Muscle layer of colon (tissue), 2 donors: Measurements from ENCODE around the gene PPM1G.
"Not testable (repeated sequence)": the region's sequence is repeated elsewhere in the genome, so short reads cannot be mapped to it uniquely, and the experiment has no call there.

Source experiments
- H3K27ac ChIP-seq: one replicate; pipeline ENCODE4 v1.7.0; 2013; ENCODE audit warnings: low read depth, mild to moderate bottlenecking, low read length, moderate library complexity
- H3K27me3 ChIP-seq, 2 donors: one replicate each; pipeline ENCODE4 v1.7.0; 2013; ENCODE audit warnings: low read length in 2 of 2, mild to moderate bottlenecking in 2 of 2; ENCODE audit not compliant: insufficient read depth in 2 of 2, control insufficient read depth in 1 of 2
- H3K36me3 ChIP-seq: one replicate; pipeline ENCODE4 v1.7.0; 2013; ENCODE audit warnings: mild to moderate bottlenecking, low read length; ENCODE audit not compliant: insufficient read depth
- H3K4me1 ChIP-seq: one replicate; pipeline ENCODE4 v1.7.0; 2013; ENCODE audit warnings: mild to moderate bottlenecking, low read length; ENCODE audit not compliant: insufficient read depth
- H3K4me3 ChIP-seq, 2 donors: one replicate each; pipeline ENCODE4 v1.7.0; 2013; ENCODE audit warnings: low read length in 2 of 2, low read depth in 1 of 2, mild to moderate bottlenecking in 1 of 2, moderate library complexity in 1 of 2
- H3K9ac ChIP-seq: one replicate; pipeline ENCODE4 v1.7.0; 2013; ENCODE audit warnings: low read length
- H3K9me3 ChIP-seq: one replicate; pipeline ENCODE4 v1.7.0; 2013; ENCODE audit warnings: mild to moderate bottlenecking, low read length
- donor health status: abdominal sarcoma.
- donor health status: Adenocarcinoma of cecum.

Gene PPM1G

DNA sequence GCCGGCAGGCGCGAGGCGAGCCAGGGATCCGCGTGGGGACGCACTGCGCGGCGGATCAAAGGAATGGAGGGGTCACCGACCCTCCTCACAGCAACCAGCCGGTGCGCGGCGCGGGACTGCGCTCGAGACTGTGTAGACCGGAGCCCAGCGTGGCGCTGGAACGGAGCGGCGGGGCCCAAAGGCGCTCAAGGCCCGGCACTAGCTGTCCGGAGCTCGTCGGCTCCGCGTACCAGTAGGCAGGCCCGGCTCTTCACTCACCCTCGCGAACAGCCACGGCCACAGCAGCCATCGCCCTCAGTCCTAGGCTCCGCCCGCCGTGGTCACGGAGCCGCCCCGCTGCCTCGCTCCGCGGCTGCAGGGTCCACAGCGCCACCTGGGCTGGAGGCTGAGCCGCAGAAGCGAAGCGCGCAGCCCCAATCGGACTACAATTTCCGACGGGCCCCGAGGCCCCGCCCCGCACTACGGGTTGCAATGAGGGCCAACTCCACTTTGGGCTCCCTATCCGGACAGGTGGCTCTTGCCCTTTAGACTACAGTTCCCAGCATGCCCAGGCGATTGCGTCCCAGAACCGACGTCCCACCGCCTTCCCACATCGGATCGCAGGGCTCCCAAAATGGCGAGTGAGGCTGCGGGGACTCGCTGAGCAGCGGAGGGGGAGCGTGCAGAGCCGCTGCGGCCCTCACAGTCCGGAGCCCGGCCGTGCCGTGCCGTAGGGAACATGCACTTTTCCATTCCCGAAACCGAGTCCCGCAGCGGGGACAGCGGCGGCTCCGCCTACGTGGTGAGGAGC lies 39.2 kb downstream of the PPM1G start, which contains the start of the genes EIF2B4 and SNX17:
Gene EIF2B4 (minus strand): TSS at position 313 of the 790 bp plus-strand sequence. CDS start 24 bp downstream, at position 289.
Gene SNX17 (plus strand): TSS at position 591 of the 790 bp plus-strand sequence. CDS start 128 bp downstream, at position 719.
- Histone ChIP-seq H3K27ac (peak within 1 kb of the TSS; percentile 92), H3K4me3 (peak within 1 kb of the TSS; percentile 81 to 92), H3K27me3 (no peaks in the 10 kb centered on the region), H3K9me3 (no peaks in the 10 kb centered on the region), H3K36me3 (peaks cover 61% of the 10 kb centered on the region), H3K9ac (peak within 1 kb of the TSS; percentile 93), H3K4me1 (peaks cover 34% of the 10 kb centered on the region)

DNA sequence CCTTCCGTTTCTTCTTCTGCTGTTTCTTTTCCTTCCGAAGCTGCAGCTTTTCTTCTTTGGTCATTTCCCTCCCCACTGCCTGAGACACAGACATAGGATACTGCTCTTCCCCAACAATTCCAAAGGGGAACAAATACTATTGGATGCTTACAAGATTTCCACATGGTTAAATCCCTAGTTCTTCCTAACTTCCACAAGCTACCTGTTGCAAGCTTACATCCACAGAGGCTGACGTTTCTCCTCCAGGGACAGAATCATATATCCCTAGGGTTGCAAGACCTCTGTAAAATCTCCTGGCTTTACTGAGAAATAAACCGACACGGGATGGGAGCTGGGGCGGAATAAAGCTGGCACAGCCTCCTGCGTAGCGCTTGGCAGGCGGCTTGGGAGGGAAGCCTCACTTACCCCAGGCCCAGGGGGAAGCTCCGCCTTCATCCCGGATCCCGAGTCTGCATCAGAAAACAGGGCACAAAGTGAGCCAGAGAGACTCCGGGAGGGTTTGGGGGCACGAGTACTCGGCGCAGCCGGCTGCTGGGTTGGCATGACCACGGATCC lies 39.8 kb downstream of the PPM1G start:
- H3K4me1 ChIP-seq = peaks cover 34% of the 10 kb centered on the region
- no peaks in the 10 kb centered on the region for H3K27me3 ChIP-seq
- peaks cover 58% of the 10 kb centered on the region for H3K36me3 ChIP-seq
- H3K27ac ChIP-seq = peak overlapping the region; percentile 90
- peak overlapping the region; percentile 75 to 92 for H3K4me3 ChIP-seq
- H3K9me3 ChIP-seq = no peaks in the 10 kb centered on the region
- peak overlapping the region; percentile 79 for H3K9ac ChIP-seq

GRCh38 chr2:27363933-27364332 lies 45.5 kb downstream of the PPM1G start:
- H3K4me1 ChIP-seq = peaks cover 7% of the 10 kb centered on the region
- H3K36me3 ChIP-seq = peaks cover 48% of the 10 kb centered on the region

GRCh38 chr2:27362678-27363420 lies 46.5 kb downstream of the PPM1G start:
- no peak overlapping the region for H3K27ac ChIP-seq

More at GRCh38 chr2:27363933-27364332, 45.5 kb downstream of the PPM1G start:
- H3K4me3 ChIP-seq = no peak overlapping the region
- no peaks in the 10 kb centered on the region for H3K27me3 ChIP-seq
- no peak overlapping the region for H3K9ac ChIP-seq
- no peak overlapping the region for H3K27ac ChIP-seq
- no peaks in the 10 kb centered on the region for H3K9me3 ChIP-seq

GRCh38 chr2:27356382-27357181 lies 52.8 kb downstream of the PPM1G start, which contains the start of gene GTF3C2:
Gene GTF3C2, minus strand, starts transcription at chr2:27356764. Its CDS starts 13,210 bp downstream, at chr2:27343554.
- H3K9me3 ChIP-seq = no peaks in the 10 kb centered on the region

More at GRCh38 chr2:27362678-27363420, 46.5 kb downstream of the PPM1G start:
- no peaks in the 10 kb centered on the region for H3K27me3 ChIP-seq
- no peak overlapping the region for H3K4me3 ChIP-seq
- H3K4me1 ChIP-seq = peaks cover 6% of the 10 kb centered on the region
- no peaks in the 10 kb centered on the region for H3K9me3 ChIP-seq
- peaks cover 39% of the 10 kb centered on the region for H3K36me3 ChIP-seq
- H3K9ac ChIP-seq = no peak overlapping the region

DNA sequence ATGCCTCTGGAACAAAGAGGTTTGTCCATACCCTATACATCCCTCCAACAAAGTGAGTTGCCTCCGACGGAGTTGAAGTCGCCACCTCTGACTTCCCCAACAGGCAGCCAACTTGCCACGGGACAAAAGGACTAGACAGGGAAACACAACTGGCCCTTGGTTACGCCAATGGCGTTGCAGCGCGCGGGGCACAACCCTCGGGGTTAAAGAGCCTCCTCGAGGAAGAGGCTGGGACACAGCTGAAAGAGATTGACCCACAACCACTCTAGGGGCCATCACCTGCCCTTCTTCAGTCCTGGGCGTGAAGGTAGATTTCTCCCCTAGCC lies 53.4 kb downstream of the PPM1G start:
- H3K36me3 ChIP-seq = no peaks in the 10 kb centered on the region
- peaks cover 28% of the 10 kb centered on the region for H3K4me1 ChIP-seq
- no peaks in the 10 kb centered on the region for H3K27me3 ChIP-seq
- H3K4me3 ChIP-seq = peak overlapping the region; percentile 90 to 96
- peak overlapping the region; percentile 75 for H3K27ac ChIP-seq
- H3K9ac ChIP-seq = peak overlapping the region; percentile 83
- H3K9me3 ChIP-seq = no peaks in the 10 kb centered on the region

More at GRCh38 chr2:27356382-27357181, 52.8 kb downstream of the PPM1G start, which contains the start of gene GTF3C2:
- H3K4me1 ChIP-seq = peaks cover 28% of the 10 kb centered on the region
- no peaks in the 10 kb centered on the region for H3K36me3 ChIP-seq
- peak within 1 kb of the TSS; percentile 75 for H3K27ac ChIP-seq
- H3K9ac ChIP-seq = peak within 1 kb of the TSS; percentile 83
- no peaks in the 10 kb centered on the region for H3K27me3 ChIP-seq
- peak within 1 kb of the TSS; percentile 90 to 96 for H3K4me3 ChIP-seq

DNA sequence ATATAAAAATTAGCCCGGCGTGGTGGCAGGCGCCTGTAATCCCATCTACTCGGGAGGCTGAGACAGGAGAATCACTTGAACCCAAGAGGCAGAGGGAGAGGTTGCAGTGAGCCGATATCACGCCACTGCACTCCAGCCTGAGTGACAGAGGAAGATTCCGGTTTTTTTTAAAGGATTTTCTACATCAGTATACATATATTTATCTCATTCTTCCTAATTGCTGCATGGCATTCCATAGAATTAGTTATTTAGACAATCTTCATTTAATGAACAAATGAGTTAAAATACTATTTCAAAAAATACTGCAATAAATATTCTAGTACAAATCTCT lies 54.8 kb downstream of the PPM1G start:
- no peak overlapping the region for H3K9ac ChIP-seq

GRCh38 chr2:27353762-27354596 lies 55.4 kb downstream of the PPM1G start:
- Histone ChIP-seq H3K9ac (no peak overlapping the region), H3K9me3 (no peaks in the 10 kb centered on the region), H3K4me1 (peaks cover 28% of the 10 kb centered on the region), H3K27ac (no peak overlapping the region), H3K36me3 (no peaks in the 10 kb centered on the region), H3K27me3 (no peaks in the 10 kb centered on the region), H3K4me3 (no peak overlapping the region)

More for the DNA sequence above, 54.8 kb downstream of the PPM1G start:
- Histone ChIP-seq H3K4me3 (no peak overlapping the region), H3K27ac (no peak overlapping the region), H3K9me3 (no peaks in the 10 kb centered on the region), H3K4me1 (peaks cover 28% of the 10 kb centered on the region), H3K36me3 (no peaks in the 10 kb centered on the region), H3K27me3 (no peaks in the 10 kb centered on the region)

- not testable (repeated sequence) for H3K27me3 ChIP-seq, H3K4me3 ChIP-seq, H3K9ac ChIP-seq, H3K36me3 ChIP-seq, H3K9me3 ChIP-seq, H3K27ac ChIP-seq
- H3K4me1 ChIP-seq = peaks cover 27% of the 10 kb centered on the region
Measured at GRCh38 chr2:27353386-27353761, 56.0 kb downstream of the PPM1G start.

GRCh38 chr2:27351802-27352598 lies 57.4 kb downstream of the PPM1G start:
- no peaks in the 10 kb centered on the region for H3K27me3 ChIP-seq
- H3K9me3 ChIP-seq = no peaks in the 10 kb centered on the region
- no peaks in the 10 kb centered on the region for H3K36me3 ChIP-seq
- no peak overlapping the region for H3K27ac ChIP-seq
- H3K4me3 ChIP-seq = no peak overlapping the region
- peaks cover 18% of the 10 kb centered on the region for H3K4me1 ChIP-seq
- H3K9ac ChIP-seq = no peak overlapping the region
